ENCODE results near the gene TNFSF15. TPM values are rescaled to one million over a fixed set of nuclear protein-coding genes. Genes with fewer than 3 reads are reported as not detected.

TNFSF15 gene
- total and polyA plus RNA-seq, 4 experiments from 2014 or later, result 0.06 to 0.11 TPM; not detected in 2

- H3K4me1 Mint-ChIP-seq, result peaks cover 3 to 4% (median 4%) of the 10 kb centered on the region in 4 donors
- H3K27ac Mint-ChIP-seq, result no peak overlapping the region
- ChIA-PET CTCF (ENCODE audit: partially characterized antibody) (interaction anchor here (0.8 kb wide), 1 partner anchor 12 kb away, joined by 3 read pairs; no protein-coding TSS in a partner anchor), POLR2A (ENCODE audit: partially characterized antibody) (interaction anchor here (1.2 kb wide), 1 partner anchor 116 kb away, joined by 3 read pairs; no protein-coding TSS in a partner anchor)
- no peaks in the 10 kb centered on the region for H3K36me3 Mint-ChIP-seq
- peaks cover 0 to 3% of the 10 kb centered on the region in 2 donors for H3K27me3 Mint-ChIP-seq
- intact Hi-C loops (cut with micrococcal nuclease), result no loop called here
- no peaks in the 10 kb centered on the region for H3K9me3 ChIP-seq (ENCODE audit: control insufficient read depth in 1 of 2, low read length in 2 of 2)
- no peaks in the 10 kb centered on the region for H3K36me3 ChIP-seq (ENCODE audit: insufficient read depth, low read length)
- no peak overlapping the region for H3K4me3 ChIP-seq (ENCODE audit: low read length in 2 of 2)
- H3K4me1 ChIP-seq (ENCODE audit: insufficient read depth, low read length), result no peaks in the 10 kb centered on the region
- no peak for DNase-seq
- no peaks in the 10 kb centered on the region for H3K9me3 Mint-ChIP-seq
- H3K4me3 Mint-ChIP-seq, result no peak overlapping the region
- H3K27ac ChIP-seq (ENCODE audit: low read depth, low read length), result no peak overlapping the region
- H3K27me3 ChIP-seq (ENCODE audit: insufficient read depth, low read length), result no peaks in the 10 kb centered on the region
These were observed 23.3 kb downstream of the TNFSF15 start for GRCh38 chr9:114782586-114782985.

GRCh38 chr9:114779352-114779845, 26.4 kb downstream of the TNFSF15 start:
- intact Hi-C loops (cut with micrococcal nuclease), result loop anchor here (10.0 kb wide), 1 partner anchor 45 kb away; no protein-coding TSS in a partner anchor
- H3K4me3 Mint-ChIP-seq, result no peak overlapping the region
- Histone ChIP-seq H3K9me3 (ENCODE audit: control insufficient read depth in 1 of 2, low read length in 2 of 2) (no peaks in the 10 kb centered on the region), H3K27ac (ENCODE audit: low read depth, low read length) (no peak overlapping the region), H3K36me3 (ENCODE audit: insufficient read depth, low read length) (no peaks in the 10 kb centered on the region), H3K4me1 (ENCODE audit: insufficient read depth, low read length) (peaks cover 13% of the 10 kb centered on the region), H3K4me3 (ENCODE audit: low read length in 2 of 2) (no peak overlapping the region), H3K27me3 (ENCODE audit: insufficient read depth, low read length) (no peaks in the 10 kb centered on the region)
- DNase-seq, result no peak
- CTCF ChIA-PET (ENCODE audit: partially characterized antibody), result no interaction called here
- no peak overlapping the region for H3K27ac Mint-ChIP-seq
- peaks cover 0 to 3% of the 10 kb centered on the region in 2 donors for H3K27me3 Mint-ChIP-seq
- peaks cover 16 to 25% (median 20%) of the 10 kb centered on the region in 4 donors for H3K4me1 Mint-ChIP-seq
- POLR2A ChIA-PET (ENCODE audit: partially characterized antibody), result no interaction called here
- peaks cover 0 to 3% (median 0%) of the 10 kb centered on the region in 8 donors for H3K9me3 Mint-ChIP-seq
- no peaks in the 10 kb centered on the region for H3K36me3 Mint-ChIP-seq

GRCh38 chr9:114777821-114778609, 27.8 kb downstream of the TNFSF15 start:
- intact Hi-C loops (cut with micrococcal nuclease), result loop anchor here (10.0 kb wide), 1 partner anchor 47 kb away; no protein-coding TSS in a partner anchor

GRCh38 chr9:114776683-114777399, 29.0 kb downstream of the TNFSF15 start:
- peak overlapping the region in 1 of 8 donors; percentile 48 for H3K4me3 Mint-ChIP-seq
- DNase-seq, result no peak
- H3K4me3 ChIP-seq (ENCODE audit: low read length in 2 of 2), result no peak overlapping the region
- H3K9me3 ChIP-seq (ENCODE audit: control insufficient read depth in 1 of 2, low read length in 2 of 2), result no peaks in the 10 kb centered on the region
- H3K27me3 Mint-ChIP-seq, result peaks cover 0 to 3% of the 10 kb centered on the region in 2 donors
- H3K36me3 Mint-ChIP-seq, result no peaks in the 10 kb centered on the region
- intact Hi-C loops (cut with micrococcal nuclease), result loop anchor here (10.0 kb wide), 1 partner anchor 48 kb away; no protein-coding TSS in a partner anchor
- H3K27me3 ChIP-seq (ENCODE audit: insufficient read depth, low read length), result no peaks in the 10 kb centered on the region
- no peaks in the 10 kb centered on the region for H3K36me3 ChIP-seq (ENCODE audit: insufficient read depth, low read length)
- no peak overlapping the region for H3K27ac Mint-ChIP-seq
- ChIA-PET CTCF (ENCODE audit: partially characterized antibody) (interaction anchor here (1.4 kb wide), 1 partner anchor 96 kb away, joined by 3 read pairs; no protein-coding TSS in a partner anchor), POLR2A (ENCODE audit: partially characterized antibody) (no interaction called here)
- peaks cover 16 to 26% (median 21%) of the 10 kb centered on the region in 4 donors for H3K4me1 Mint-ChIP-seq
- no peak overlapping the region for H3K27ac ChIP-seq (ENCODE audit: low read depth, low read length)
- H3K9me3 Mint-ChIP-seq, result peaks cover 0 to 3% (median 0%) of the 10 kb centered on the region in 8 donors
- peaks cover 16% of the 10 kb centered on the region for H3K4me1 ChIP-seq (ENCODE audit: insufficient read depth, low read length)

More at GRCh38 chr9:114777821-114778609, 27.8 kb downstream of the TNFSF15 start:
- ChIA-PET CTCF (ENCODE audit: partially characterized antibody) (interaction anchor here (0.7 to 1.4 kb wide), 2 partner anchors 85 to 97 kb away, joined by 3 read pairs; no protein-coding TSS in a partner anchor), POLR2A (ENCODE audit: partially characterized antibody) (no interaction called here)
- Mint-ChIP-seq H3K36me3 (no peaks in the 10 kb centered on the region), H3K27me3 (peaks cover 0 to 3% of the 10 kb centered on the region in 2 donors), H3K4me3 (no peak overlapping the region), H3K27ac (peak overlapping the region in 3 of 7 donors; percentile 3 to 25 (median 16)), H3K9me3 (peaks cover 0 to 3% (median 0%) of the 10 kb centered on the region in 8 donors), H3K4me1 (peaks cover 16 to 26% (median 21%) of the 10 kb centered on the region in 4 donors)
- Histone ChIP-seq H3K36me3 (ENCODE audit: insufficient read depth, low read length) (no peaks in the 10 kb centered on the region), H3K4me1 (ENCODE audit: insufficient read depth, low read length) (peaks cover 16% of the 10 kb centered on the region), H3K9me3 (ENCODE audit: control insufficient read depth in 1 of 2, low read length in 2 of 2) (no peaks in the 10 kb centered on the region), H3K27ac (ENCODE audit: low read depth, low read length) (no peak overlapping the region), H3K4me3 (ENCODE audit: low read length in 2 of 2) (no peak overlapping the region), H3K27me3 (ENCODE audit: insufficient read depth, low read length) (no peaks in the 10 kb centered on the region)
- DNase-seq, result peak in 3 of 5 donors; percentile 4 to 13 (median 7)

GRCh38 chr9:114775981-114776380, 29.9 kb downstream of the TNFSF15 start:
- Histone ChIP-seq H3K36me3 (ENCODE audit: insufficient read depth, low read length) (no peaks in the 10 kb centered on the region), H3K9me3 (ENCODE audit: control insufficient read depth in 1 of 2, low read length in 2 of 2) (no peaks in the 10 kb centered on the region), H3K4me1 (ENCODE audit: insufficient read depth, low read length) (peaks cover 16% of the 10 kb centered on the region), H3K27ac (ENCODE audit: low read depth, low read length) (no peak overlapping the region), H3K27me3 (ENCODE audit: insufficient read depth, low read length) (no peaks in the 10 kb centered on the region), H3K4me3 (ENCODE audit: low read length in 2 of 2) (no peak overlapping the region)
- Mint-ChIP-seq H3K4me1 (peaks cover 16 to 26% (median 21%) of the 10 kb centered on the region in 4 donors), H3K4me3 (peak overlapping the region in 1 of 8 donors; percentile 31), H3K27ac (no peak overlapping the region), H3K27me3 (peaks cover 0 to 3% of the 10 kb centered on the region in 2 donors), H3K36me3 (no peaks in the 10 kb centered on the region), H3K9me3 (peaks cover 0 to 3% (median 0%) of the 10 kb centered on the region in 8 donors)
- no peak for DNase-seq
- ChIA-PET POLR2A (ENCODE audit: partially characterized antibody) (no interaction called here), CTCF (ENCODE audit: partially characterized antibody) (no interaction called here)
- intact Hi-C loops (cut with micrococcal nuclease), result loop anchor here (10.0 kb wide), 1 partner anchor 49 kb away; no protein-coding TSS in a partner anchor

DNA sequence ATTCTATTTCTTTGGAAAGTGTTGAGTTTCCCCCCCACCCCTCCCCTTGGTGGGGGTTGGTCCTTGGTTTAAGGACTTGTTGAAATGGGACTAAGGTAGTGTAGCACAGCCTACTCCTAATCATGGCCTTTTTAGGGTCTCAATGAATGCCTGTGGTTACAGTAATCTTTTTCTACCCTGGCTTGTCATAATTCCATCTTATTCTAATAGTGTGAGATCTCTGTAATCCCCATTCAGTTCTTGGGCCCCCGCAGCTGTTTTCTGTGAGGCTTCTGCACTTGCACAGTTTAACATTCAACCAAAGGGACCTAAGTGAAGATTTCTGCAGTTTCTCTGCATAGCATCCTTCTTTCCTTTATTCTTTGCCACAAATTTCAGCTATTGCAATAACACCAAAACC, 30.7 kb downstream of the TNFSF15 start:
- intact Hi-C loops (cut with micrococcal nuclease), result loop anchor here (10.0 kb wide), 1 partner anchor 50 kb away; no protein-coding TSS in a partner anchor
- Mint-ChIP-seq H3K9me3 (peaks cover 0 to 3% (median 0%) of the 10 kb centered on the region in 8 donors), H3K27ac (peak overlapping the region in 1 of 7 donors; percentile 52), H3K36me3 (no peaks in the 10 kb centered on the region), H3K4me1 (peaks cover 20 to 26% (median 23%) of the 10 kb centered on the region in 4 donors), H3K4me3 (no peak overlapping the region), H3K27me3 (peaks cover 0 to 3% of the 10 kb centered on the region in 2 donors)
- H3K27ac ChIP-seq (ENCODE audit: low read depth, low read length), result no peak overlapping the region
- POLR2A ChIA-PET (ENCODE audit: partially characterized antibody), result no interaction called here
- peaks cover 16% of the 10 kb centered on the region for H3K4me1 ChIP-seq (ENCODE audit: insufficient read depth, low read length)
- CTCF ChIA-PET (ENCODE audit: partially characterized antibody), result no interaction called here
- no peaks in the 10 kb centered on the region for H3K36me3 ChIP-seq (ENCODE audit: insufficient read depth, low read length)
- no peak for DNase-seq
- H3K9me3 ChIP-seq (ENCODE audit: control insufficient read depth in 1 of 2, low read length in 2 of 2), result no peaks in the 10 kb centered on the region
- no peak overlapping the region for H3K4me3 ChIP-seq (ENCODE audit: low read length in 2 of 2)
- no peaks in the 10 kb centered on the region for H3K27me3 ChIP-seq (ENCODE audit: insufficient read depth, low read length)
